Type B pancreatic cell (in vitro differentiated cells): ENCODE data around the gene PRAC2. TPM values are rescaled to one million over a fixed set of nuclear protein-coding genes. Genes with fewer than 3 reads are reported as not detected.

Experiments used
- DNase-seq: peaks from one replicate; pipeline ENCODE4 v3.0.0; 2021; ENCODE audit warnings: mixed read lengths; ENCODE audit not compliant: unreplicated experiment; ENCODE audit errors: extremely low spot score
- H3K27ac Mint-ChIP-seq: 2 replicates; pipeline ENCODE4 v1.8.0; 2021; ENCODE audit warnings: mild to moderate bottlenecking, mixed read lengths
- H3K27me3 Mint-ChIP-seq: 2 replicates; pipeline ENCODE4 v1.8.0; 2021; ENCODE audit warnings: mixed read lengths
- H3K36me3 Mint-ChIP-seq: 2 replicates; pipeline ENCODE4 v1.8.0; 2021; ENCODE audit warnings: mixed read lengths
- H3K4me1 Mint-ChIP-seq: one replicate; pipeline ENCODE4 v1.8.0; 2021; ENCODE audit warnings: mixed read lengths; ENCODE audit not compliant: unreplicated experiment
- H3K4me3 Mint-ChIP-seq: 2 replicates; pipeline ENCODE4 v1.8.0; 2021; ENCODE audit warnings: mild to moderate bottlenecking, mixed read lengths
- H3K9me3 Mint-ChIP-seq: 2 replicates; pipeline ENCODE4 v1.8.0; 2021; ENCODE audit warnings: mixed read lengths
- total RNA-seq: library from RNA; stranded (reverse); gene quantifications from 2 replicates; pipeline ENCODE4 v1.2.1, GENCODE V29; 2021; ENCODE audit warnings: low replicate concordance
- TF ChIP-seq, protein P1 (sequence below): fragments of 200-600 bp; sonication (generic); conservative IDR thresholded peaks from 2 replicates; pipeline ENCODE4 v1.5.0; 2021; ENCODE audit warnings: antibody characterized with exemption, mild to moderate bottlenecking

Gene PRAC2
- total RNA-seq, 1 donor from 2014 or later, result not detected

DNA sequence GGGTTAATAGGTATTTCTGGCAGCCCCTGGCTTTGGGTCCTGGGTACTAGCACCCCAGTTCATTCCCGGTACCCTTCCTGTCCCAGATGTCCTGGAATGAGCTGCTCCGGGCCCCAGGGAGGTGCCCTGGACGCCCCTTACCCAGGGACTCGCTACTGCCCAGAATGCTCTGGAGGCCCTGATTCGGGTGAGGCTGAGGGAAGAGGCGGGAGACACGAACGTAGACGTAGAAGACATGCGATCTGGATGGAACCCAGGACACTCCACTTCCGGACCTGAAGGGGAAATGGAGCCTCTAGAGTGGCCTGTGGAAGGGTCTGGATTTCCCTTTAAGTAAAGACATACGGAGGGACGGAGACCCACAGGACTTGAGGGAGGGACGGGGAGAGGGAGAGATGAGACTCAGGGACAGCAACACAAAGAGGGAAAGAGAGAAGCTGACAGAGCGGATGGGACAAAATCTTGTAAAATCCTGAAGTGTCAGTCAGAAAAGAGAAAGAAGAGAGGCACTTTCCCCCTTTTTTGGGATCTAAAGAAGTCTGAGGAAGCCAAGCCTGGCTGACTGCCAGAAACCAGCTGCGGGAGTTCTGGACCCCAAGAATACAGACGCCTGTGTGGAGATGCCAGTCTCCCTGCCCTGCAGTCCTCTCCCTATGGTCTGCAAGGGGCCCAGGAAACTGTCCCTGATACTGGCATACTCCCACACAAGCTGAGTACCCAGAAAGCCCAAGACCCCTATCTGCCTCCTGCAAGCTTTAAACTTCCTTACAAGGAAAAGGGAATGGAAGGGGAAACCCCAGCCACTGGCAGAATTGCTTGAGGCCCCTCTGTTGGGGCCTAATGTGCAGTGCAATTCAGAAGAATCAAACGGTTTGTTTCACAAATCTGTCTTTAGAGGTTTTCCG is 6.6 kb downstream of the PRAC2 start:
- TF ChIP-seq, protein P1, sequence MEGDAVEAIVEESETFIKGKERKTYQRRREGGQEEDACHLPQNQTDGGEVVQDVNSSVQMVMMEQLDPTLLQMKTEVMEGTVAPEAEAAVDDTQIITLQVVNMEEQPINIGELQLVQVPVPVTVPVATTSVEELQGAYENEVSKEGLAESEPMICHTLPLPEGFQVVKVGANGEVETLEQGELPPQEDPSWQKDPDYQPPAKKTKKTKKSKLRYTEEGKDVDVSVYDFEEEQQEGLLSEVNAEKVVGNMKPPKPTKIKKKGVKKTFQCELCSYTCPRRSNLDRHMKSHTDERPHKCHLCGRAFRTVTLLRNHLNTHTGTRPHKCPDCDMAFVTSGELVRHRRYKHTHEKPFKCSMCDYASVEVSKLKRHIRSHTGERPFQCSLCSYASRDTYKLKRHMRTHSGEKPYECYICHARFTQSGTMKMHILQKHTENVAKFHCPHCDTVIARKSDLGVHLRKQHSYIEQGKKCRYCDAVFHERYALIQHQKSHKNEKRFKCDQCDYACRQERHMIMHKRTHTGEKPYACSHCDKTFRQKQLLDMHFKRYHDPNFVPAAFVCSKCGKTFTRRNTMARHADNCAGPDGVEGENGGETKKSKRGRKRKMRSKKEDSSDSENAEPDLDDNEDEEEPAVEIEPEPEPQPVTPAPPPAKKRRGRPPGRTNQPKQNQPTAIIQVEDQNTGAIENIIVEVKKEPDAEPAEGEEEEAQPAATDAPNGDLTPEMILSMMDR, result no peak
- Mint-ChIP-seq H3K36me3 (no peaks in the 10 kb centered on the region), H3K4me3 (peak overlapping the region; percentile 85), H3K4me1 (peaks cover 4% of the 10 kb centered on the region), H3K27ac (peak overlapping the region; percentile 29), H3K9me3 (no peaks in the 10 kb centered on the region), H3K27me3 (peaks cover 98% of the 10 kb centered on the region)
- DNase-seq, result no peak

DNA sequence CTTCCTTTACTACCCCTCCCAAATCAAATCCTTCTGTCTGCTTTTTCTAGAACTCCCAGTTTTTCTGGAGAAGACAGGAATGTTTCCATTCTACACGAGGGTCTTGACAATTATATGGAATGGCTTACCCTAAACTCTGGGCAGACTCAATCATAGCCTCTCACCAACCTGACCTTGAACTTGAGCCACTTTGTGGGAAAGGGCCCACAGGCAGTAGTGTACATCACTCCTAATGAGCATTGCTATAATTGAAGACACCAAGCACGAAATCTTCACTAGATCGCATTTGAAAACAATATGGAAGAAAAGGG is 7.2 kb downstream of the PRAC2 start:
- Mint-ChIP-seq H3K4me1 (peaks cover 4% of the 10 kb centered on the region), H3K27me3 (peaks cover 98% of the 10 kb centered on the region), H3K4me3 (peak overlapping the region; percentile 45), H3K9me3 (no peaks in the 10 kb centered on the region), H3K27ac (no peak overlapping the region), H3K36me3 (no peaks in the 10 kb centered on the region)
- TF ChIP-seq, protein P1, result no peak
- no peak for DNase-seq

DNA sequence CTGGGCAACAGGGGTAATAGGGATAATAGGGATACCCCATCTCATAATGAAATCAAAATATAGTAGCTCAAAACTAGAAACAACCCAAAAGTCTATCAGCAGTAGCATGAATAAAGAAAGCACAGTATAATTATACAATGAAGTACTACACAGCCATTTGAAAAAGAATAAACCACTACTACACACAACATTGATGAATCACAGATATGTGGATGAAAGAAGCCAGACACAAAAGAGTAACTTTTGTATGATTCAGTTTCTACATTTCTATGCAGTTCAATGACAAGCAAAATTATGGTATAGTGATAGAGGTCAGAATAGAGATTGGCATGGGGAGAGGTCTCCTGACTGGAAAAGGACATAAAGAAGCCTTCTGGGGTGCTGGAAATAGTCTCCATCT is 8.4 kb downstream of the PRAC2 start:
- no peaks in the 10 kb centered on the region for H3K36me3 Mint-ChIP-seq
- TF ChIP-seq, protein P1, result no peak
- no peak overlapping the region for H3K4me3 Mint-ChIP-seq
- peaks cover 4% of the 10 kb centered on the region for H3K4me1 Mint-ChIP-seq
- DNase-seq, result no peak
- no peaks in the 10 kb centered on the region for H3K9me3 Mint-ChIP-seq
- peaks cover 98% of the 10 kb centered on the region for H3K27me3 Mint-ChIP-seq
- no peak overlapping the region for H3K27ac Mint-ChIP-seq

DNA sequence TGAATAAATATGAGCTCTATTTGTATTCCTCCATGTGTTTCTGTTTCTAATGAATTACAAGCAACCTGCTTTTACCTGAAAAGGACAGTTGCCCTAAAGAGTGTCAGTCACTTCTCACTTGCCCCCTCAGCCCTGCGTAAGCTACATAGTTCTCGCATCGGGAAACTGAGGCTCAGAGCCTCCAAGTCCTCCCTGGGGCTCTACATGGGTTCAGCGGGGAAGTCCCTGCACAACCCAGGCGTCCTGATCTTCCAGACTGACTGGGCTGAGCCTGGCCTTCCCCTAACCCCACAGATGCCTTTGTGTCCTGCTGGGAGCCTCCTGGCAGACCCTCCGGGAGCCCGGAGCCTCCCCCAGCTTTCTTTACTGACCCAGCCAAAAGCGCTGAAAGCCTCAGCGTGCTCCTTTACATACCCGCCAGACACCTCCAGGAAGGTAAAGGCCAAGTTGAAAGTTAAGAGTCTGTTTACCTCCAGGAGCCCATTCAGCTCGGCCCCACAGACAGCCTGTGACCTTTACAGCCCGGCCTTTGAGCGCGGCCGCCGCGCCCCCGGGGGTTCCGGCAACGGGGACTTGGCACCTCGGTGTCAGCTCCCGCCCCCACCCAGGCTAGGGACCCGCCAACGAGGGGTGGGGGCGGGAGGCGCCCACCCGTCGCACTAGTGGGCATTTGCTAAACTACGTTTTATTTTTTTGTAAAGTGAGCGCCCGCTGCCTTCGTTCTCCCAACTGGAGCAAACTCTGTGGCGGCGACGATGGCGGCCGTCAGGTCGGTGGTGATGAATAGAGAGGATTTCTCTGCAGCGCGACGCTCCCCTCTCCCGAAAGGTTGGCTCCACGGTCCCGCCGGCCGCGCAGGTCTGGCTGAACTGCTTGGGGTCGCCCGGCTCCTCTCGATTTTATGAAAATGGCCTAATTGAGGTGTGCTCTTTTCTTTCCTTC is 10.0 kb downstream of the PRAC2 start:
- TF ChIP-seq, protein P1, result no peak
- peaks cover 98% of the 10 kb centered on the region for H3K27me3 Mint-ChIP-seq
- peaks cover 4% of the 10 kb centered on the region for H3K4me1 Mint-ChIP-seq
- no peak overlapping the region for H3K27ac Mint-ChIP-seq
- H3K4me3 Mint-ChIP-seq, result no peak overlapping the region
- DNase-seq, result no peak
- no peaks in the 10 kb centered on the region for H3K9me3 Mint-ChIP-seq
- no peaks in the 10 kb centered on the region for H3K36me3 Mint-ChIP-seq

DNA sequence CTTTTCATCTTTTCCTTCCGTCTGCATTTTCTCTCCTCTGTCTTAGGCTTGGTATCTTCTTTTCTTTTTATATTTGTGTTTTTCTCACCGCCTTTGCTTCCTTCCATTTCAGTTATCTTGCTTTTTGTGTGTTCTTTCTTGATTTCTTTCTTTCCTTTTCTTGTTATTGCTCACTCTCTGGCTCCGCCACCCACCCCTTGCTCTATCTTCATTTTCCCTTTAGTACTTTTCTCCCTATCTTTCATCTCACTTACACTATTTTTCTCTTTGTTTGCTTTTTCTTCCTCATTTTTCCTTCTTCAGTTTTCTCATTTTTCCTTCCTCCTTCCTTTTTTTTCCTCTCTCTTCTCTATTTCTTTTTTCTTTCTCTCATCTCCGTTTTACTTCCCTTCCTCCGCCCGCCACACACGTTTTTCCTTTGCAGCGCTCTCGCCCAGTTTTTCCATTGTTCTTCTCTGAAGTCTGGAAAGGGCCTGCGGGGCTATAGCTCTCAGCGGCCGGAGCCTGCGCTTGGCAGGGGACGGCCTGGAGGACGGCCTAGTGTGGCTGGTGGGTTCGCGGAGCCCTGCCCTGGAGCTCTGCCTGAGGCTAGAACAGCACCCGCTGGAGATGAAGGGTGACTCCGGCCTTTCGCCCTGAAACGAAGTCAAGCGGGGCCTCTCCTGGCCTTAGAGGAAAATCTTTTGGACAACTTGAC is 10.8 kb downstream of the PRAC2 start:
- H3K27me3 Mint-ChIP-seq, result peaks cover 98% of the 10 kb centered on the region
- H3K9me3 Mint-ChIP-seq, result no peaks in the 10 kb centered on the region
- no peak overlapping the region for H3K27ac Mint-ChIP-seq
- no peaks in the 10 kb centered on the region for H3K36me3 Mint-ChIP-seq
- no peak overlapping the region for H3K4me3 Mint-ChIP-seq
- TF ChIP-seq, protein P1, result no peak
- peaks cover 4% of the 10 kb centered on the region for H3K4me1 Mint-ChIP-seq
- no peak for DNase-seq
